Lung (tissue), 12 donors: ENCODE data around the gene TRPM5. TPM values are rescaled to one million over a fixed set of nuclear protein-coding genes. Genes with fewer than 3 reads are reported as not detected.

Experiments used
- ATAC-seq: fragments of 200-7000 bp; cut with Tn5 transposase; one replicate; pipeline ENCODE4 v1.9.1; 2020; ENCODE audit warnings: moderate number of reproducible peaks; ENCODE audit not compliant: insufficient read depth, low FRiP score
- DNase-seq, 3 donors: peaks; one replicate each; pipeline ENCODE4 v3.0.0-alpha.2; 2013 to 2017
- H3K27ac ChIP-seq, 2 donors: one replicate each; pipeline ENCODE4 v1.5.1; 2013; ENCODE audit warnings: mild to moderate bottlenecking in 2 of 2, moderate library complexity in 2 of 2, control low read depth in 1 of 2, inconsistent platforms in 1 of 2, low read depth in 1 of 2, low read length in 1 of 2
- H3K27me3 ChIP-seq, 3 donors: one replicate each; pipeline ENCODE4 v1.5.1; 2013; ENCODE audit warnings: low read length in 2 of 3; ENCODE audit not compliant: control insufficient read depth in 3 of 3, insufficient read depth in 3 of 3
- H3K36me3 ChIP-seq, 4 donors: one replicate each; pipeline ENCODE4 v1.5.1; 2013; ENCODE audit warnings: low read length in 4 of 4, mild to moderate bottlenecking in 1 of 4, moderate library complexity in 1 of 4; ENCODE audit not compliant: control insufficient read depth in 4 of 4, insufficient read depth in 4 of 4
- H3K4me1 ChIP-seq, 5 donors: one replicate each; pipeline ENCODE4 v1.5.1; 2013; ENCODE audit warnings: low read length in 5 of 5, mild to moderate bottlenecking in 2 of 5, moderate library complexity in 1 of 5; ENCODE audit not compliant: control insufficient read depth in 5 of 5, insufficient read depth in 5 of 5
- H3K4me3 ChIP-seq: one replicate; pipeline ENCODE4 v1.5.1; 2013; ENCODE audit warnings: mild to moderate bottlenecking, control low read depth, moderate library complexity
- H3K9ac ChIP-seq, 2 donors: one replicate each; pipeline ENCODE4 v1.5.1; 2013; ENCODE audit warnings: low read length in 2 of 2, control low read depth in 1 of 2; ENCODE audit not compliant: insufficient read depth in 1 of 2
- H3K9me3 ChIP-seq, 4 donors: one replicate each; pipeline ENCODE4 v1.5.1; 2013; ENCODE audit warnings: low read length in 3 of 4, mild to moderate bottlenecking in 1 of 4, moderate library complexity in 1 of 4; ENCODE audit not compliant: control insufficient read depth in 4 of 4, insufficient read depth in 3 of 4
- CTCF ChIP-seq: IDR thresholded peaks from 2 replicates; pipeline ENCODE4 v1.5.1; 2012; ENCODE audit warnings: mild to moderate bottlenecking; ENCODE audit errors: control extremely low read depth, extremely low read depth
- WGBS, 2 donors: extraction: QIAGEN DNeasy Blood & Tissue Kit; methylation state at CpG; one replicate each; pipeline ENCODE4 v1.1.7; 2013; 5-methylcytosine and 5-hydroxymethylcytosine counted together
- polyA plus RNA-seq, 2 donors: library from polyadenylated mRNA; stranded (reverse); fragments of 200-250 nt; gene quantifications; one replicate each; pipeline ENCODE4 v1.2.1, GENCODE V29; 2013
- total RNA-seq, 2 donors: library from RNA; depleted of rRNA in 1 of 2; stranded (reverse); fragments of >200 nt in 1 of 2; gene quantifications; one replicate each; pipeline ENCODE4 v1.2.1, GENCODE V29; 2014 to 2021
- donor health status: control.
- donor health status: control.
- donor health status: Bipolar disorder and iron deficiency.
- donor health status: healthy.
- donor health status: DM: yes; HTN: yes; CAD: no.

The TRPM5 gene
- total and polyA plus RNA-seq, 4 donors, result 0.02 to 0.20 (median 0.11) TPM

- no peak overlapping the region for H3K9ac ChIP-seq
- H3K9me3 ChIP-seq, result peaks cover 0 to 3% (median 0%) of the 10 kb centered on the region in 4 donors
- ATAC-seq (no peak), DNase-seq (peak in 1 of 3 donors; percentile 31)
- WGBS, 2 donors, result 86 to 89% methylated on average over 2 of the region's 2 CpGs
- H3K27me3 ChIP-seq, result peaks cover 0 to 19% (median 14%) of the 10 kb centered on the region in 3 donors
- no peak overlapping the region for H3K4me3 ChIP-seq
- no peaks in the 10 kb centered on the region for H3K36me3 ChIP-seq
- TF ChIP-seq CTCF, result no peak
- H3K27ac ChIP-seq, result no peak overlapping the region
- peaks cover 0 to 21% (median 3%) of the 10 kb centered on the region in 5 donors for H3K4me1 ChIP-seq
These were observed 1.7 kb downstream of the TRPM5 start for GRCh38 chr11:2442589-2442988.

GRCh38 chr11:2441171-2441570 lies 3.1 kb downstream of the TRPM5 start:
- Histone ChIP-seq H3K36me3 (no peaks in the 10 kb centered on the region), H3K4me3 (no peak overlapping the region), H3K4me1 (peaks cover 0 to 8% (median 3%) of the 10 kb centered on the region in 5 donors), H3K9me3 (peaks cover 0 to 3% (median 0%) of the 10 kb centered on the region in 4 donors), H3K27me3 (peaks cover 0 to 18% (median 14%) of the 10 kb centered on the region in 3 donors), H3K9ac (no peak overlapping the region), H3K27ac (no peak overlapping the region)
- 82 to 96% methylated on average over 4 of the region's 4 CpGs for WGBS, 2 donors
- ATAC-seq (no peak), DNase-seq (no peak)
- no peak for TF ChIP-seq CTCF

- no peak overlapping the region for H3K27ac ChIP-seq
- DNase-seq (no peak), ATAC-seq (no peak)
- WGBS, 2 donors, result 75 to 76% methylated on average over 8 of the region's 8 CpGs
- peaks cover 0 to 4% (median 0%) of the 10 kb centered on the region in 5 donors for H3K4me1 ChIP-seq
- H3K9ac ChIP-seq, result no peak overlapping the region
- TF ChIP-seq CTCF, result no peak
- peaks cover 0 to 3% (median 0%) of the 10 kb centered on the region in 4 donors for H3K9me3 ChIP-seq
- no peak overlapping the region for H3K4me3 ChIP-seq
- peaks cover 0 to 15% (median 14%) of the 10 kb centered on the region in 3 donors for H3K27me3 ChIP-seq
- H3K36me3 ChIP-seq, result no peaks in the 10 kb centered on the region
These were observed 3.7 kb downstream of the TRPM5 start for GRCh38 chr11:2440646-2441045.

- no peak for DNase-seq
- Histone ChIP-seq H3K4me3 (no peak overlapping the region), H3K9ac (no peak overlapping the region), H3K27me3 (peaks cover 0 to 14% (median 11%) of the 10 kb centered on the region in 3 donors), H3K4me1 (peaks cover 0 to 3% (median 0%) of the 10 kb centered on the region in 5 donors), H3K36me3 (no peaks in the 10 kb centered on the region), H3K9me3 (peaks cover 0 to 3% (median 0%) of the 10 kb centered on the region in 4 donors), H3K27ac (no peak overlapping the region)
- 94 to 96% methylated on average over 3 of the region's 3 CpGs for WGBS, 2 donors
- no peak for TF ChIP-seq CTCF
- ATAC-seq, result no peak
These were observed 4.5 kb downstream of the TRPM5 start for GRCh38 chr11:2439820-2440219.
